ENCODE data around the gene CPOX.

GRCh38 chr3:98630416-98630815, 37.0 kb upstream of the CPOX start:
- TF ChIP-seq CTCF (IDR thresholded peaks at IDR 0.05; ENCODE audit: low read depth, low read length) (no peak), POLR2A (IDR thresholded peaks at IDR 0.05; ENCODE audit: extremely low read depth, insufficient read length) (no peak)
